Measurements from ENCODE around the gene NDOR1. TPM values are rescaled to one million over a fixed set of nuclear protein-coding genes. Genes with fewer than 3 reads are reported as not detected.

The NDOR1 gene
- total and polyA plus RNA-seq, 7 donors: 1.5 to 6.3 (median 4.3) TPM

DNA sequence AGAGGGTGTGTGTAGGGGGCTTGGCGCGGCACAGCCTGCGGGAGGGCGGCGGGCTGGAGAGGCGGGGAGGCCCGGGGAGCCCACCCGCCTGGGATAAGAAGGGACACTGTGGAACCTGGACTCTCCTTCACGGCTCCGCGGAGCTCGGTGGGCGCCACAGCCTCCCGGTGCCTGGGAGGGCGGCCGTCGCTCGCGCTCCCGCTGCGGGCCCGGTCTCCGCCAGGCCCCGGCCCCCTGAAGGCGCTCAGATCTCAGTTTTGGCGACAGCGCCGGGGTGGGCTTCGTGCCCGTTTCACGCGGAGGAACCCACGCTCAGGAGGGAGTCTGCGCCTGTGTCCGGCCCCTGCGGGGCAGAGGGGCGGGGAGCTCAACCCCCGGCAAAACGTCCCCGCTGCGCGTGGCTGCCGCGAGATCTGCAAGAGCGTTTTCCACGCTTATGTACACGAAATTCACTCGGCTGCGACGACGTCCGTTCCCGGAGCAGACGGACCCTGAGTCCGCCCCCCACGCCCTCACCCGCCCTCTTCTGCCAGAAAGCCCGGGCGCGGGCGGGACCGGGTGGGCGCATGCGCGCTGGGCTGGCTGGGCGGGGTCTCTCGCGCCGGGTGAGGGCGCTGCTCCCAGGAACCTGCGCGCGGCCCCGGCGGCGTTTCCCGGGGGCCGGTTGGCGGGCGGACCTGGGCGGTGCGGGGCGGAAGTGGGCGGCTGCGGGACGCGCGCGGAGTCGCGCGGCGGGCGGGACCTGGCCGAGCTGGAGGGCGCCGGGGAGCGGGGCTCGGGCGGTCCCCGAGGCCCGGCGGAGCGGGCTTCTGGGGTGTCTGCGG, 49.3 kb downstream of the NDOR1 start, which contains the start of gene NELFB:
NELFB (plus strand) TSS at position 704 of the 824 bp plus-strand sequence.
- intact Hi-C loops (cut with DNase I): no loop called here
- peak; percentile 92 to 94 (median 92) for ATAC-seq
- 1% methylated on average over 81 to 105 of the region's 105 CpGs for WGBS, 3 donors

DNA sequence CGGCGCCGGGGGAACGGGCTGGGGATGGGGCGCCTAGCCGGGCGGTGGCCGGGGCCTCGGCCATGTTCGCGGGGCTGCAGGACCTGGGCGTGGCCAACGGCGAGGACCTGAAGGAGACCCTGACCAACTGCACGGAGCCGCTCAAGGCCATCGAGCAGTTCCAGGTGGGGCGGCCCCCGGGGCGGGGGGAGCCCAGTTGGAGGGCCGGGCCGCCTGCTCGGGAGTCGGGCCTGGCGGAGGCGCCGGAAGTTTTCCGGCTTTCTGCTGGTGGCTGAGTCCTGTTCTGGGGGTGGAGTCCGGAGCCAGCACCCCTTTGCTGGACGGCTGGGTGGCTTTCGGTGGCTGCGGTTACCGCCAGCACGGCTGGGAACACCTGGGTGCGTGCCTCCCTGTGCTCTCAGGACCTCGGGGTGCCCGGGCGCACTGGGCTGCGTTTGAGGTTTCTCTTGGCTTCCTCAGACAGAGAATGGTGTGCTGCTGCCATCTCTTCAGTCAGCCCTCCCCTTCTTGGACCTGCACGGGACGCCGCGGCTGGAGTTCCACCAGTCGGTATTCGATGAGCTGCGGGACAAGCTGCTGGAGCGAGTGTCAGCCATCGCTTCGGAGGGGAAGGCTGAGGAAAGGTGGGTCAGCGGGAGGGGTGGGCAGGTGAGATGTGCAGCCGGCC, 50.1 kb downstream of the NDOR1 start:
- peak; percentile 10 to 48 (median 38) for ATAC-seq
- intact Hi-C loops (cut with DNase I): no loop called here
- WGBS, 3 donors: 2% methylated on average over 45 to 51 of the region's 51 CpGs
- Histone ChIP-seq H3K27ac (peak overlapping the region; percentile 80), H3K27me3 (ENCODE audit: insufficient read depth in 3 of 3, low read length in 2 of 3) (no peaks in the 10 kb centered on the region), H3K36me3 (ENCODE audit: insufficient read depth in 1 of 2, low read depth in 1 of 2) (peaks cover 0 to 35% of the 10 kb centered on the region in 2 donors), H3K4me3 (peak overlapping the region; percentile 98), H3K4me1 (peaks cover 14% of the 10 kb centered on the region), H3K9me3 (no peaks in the 10 kb centered on the region)
- DNase-seq: peak in 1 of 2 donors; percentile 60
- TF ChIP-seq, protein P1, sequence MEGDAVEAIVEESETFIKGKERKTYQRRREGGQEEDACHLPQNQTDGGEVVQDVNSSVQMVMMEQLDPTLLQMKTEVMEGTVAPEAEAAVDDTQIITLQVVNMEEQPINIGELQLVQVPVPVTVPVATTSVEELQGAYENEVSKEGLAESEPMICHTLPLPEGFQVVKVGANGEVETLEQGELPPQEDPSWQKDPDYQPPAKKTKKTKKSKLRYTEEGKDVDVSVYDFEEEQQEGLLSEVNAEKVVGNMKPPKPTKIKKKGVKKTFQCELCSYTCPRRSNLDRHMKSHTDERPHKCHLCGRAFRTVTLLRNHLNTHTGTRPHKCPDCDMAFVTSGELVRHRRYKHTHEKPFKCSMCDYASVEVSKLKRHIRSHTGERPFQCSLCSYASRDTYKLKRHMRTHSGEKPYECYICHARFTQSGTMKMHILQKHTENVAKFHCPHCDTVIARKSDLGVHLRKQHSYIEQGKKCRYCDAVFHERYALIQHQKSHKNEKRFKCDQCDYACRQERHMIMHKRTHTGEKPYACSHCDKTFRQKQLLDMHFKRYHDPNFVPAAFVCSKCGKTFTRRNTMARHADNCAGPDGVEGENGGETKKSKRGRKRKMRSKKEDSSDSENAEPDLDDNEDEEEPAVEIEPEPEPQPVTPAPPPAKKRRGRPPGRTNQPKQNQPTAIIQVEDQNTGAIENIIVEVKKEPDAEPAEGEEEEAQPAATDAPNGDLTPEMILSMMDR (IDR thresholded peaks at IDR 0.05): no peak

More for the DNA sequence above, 49.3 kb downstream of the NDOR1 start, which contains the start of gene NELFB:
- TF ChIP-seq, protein P1 (IDR thresholded peaks at IDR 0.05): no peak
- Histone ChIP-seq H3K4me3 (peak within 1 kb of the TSS; percentile 98), H3K27me3 (ENCODE audit: insufficient read depth in 3 of 3, low read length in 2 of 3) (no peaks in the 10 kb centered on the region), H3K36me3 (ENCODE audit: insufficient read depth in 1 of 2, low read depth in 1 of 2) (peaks cover 0 to 35% of the 10 kb centered on the region in 2 donors), H3K27ac (peak within 1 kb of the TSS; percentile 80), H3K4me1 (peaks cover 14% of the 10 kb centered on the region), H3K9me3 (no peaks in the 10 kb centered on the region)
- DNase-seq: peak; percentile 94 to 97

DNA sequence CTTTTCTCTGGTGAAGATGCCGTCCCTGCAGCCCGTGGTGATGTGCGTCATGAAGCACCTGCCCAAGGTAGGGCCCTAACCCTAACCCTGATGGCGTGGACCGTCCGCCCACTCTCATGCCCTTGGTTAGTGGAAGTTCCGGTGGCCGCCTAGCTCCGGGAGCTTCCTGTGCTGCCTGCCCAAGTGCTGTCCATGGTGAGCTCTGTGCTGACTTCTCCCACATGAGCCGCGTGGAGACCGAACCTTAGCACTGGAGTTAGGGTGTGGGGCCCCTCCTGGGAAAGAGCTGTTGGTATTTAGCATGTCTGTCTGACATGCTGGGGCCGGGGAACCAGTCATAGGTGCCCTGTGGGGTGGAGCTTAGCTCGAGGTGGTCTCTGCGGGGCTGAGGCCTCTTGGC, 50.9 kb downstream of the NDOR1 start:
- H3K27ac ChIP-seq: no peak overlapping the region
- H3K4me3 ChIP-seq: peak overlapping the region; percentile 98
- DNase-seq: no peak
- ATAC-seq: no peak
- H3K36me3 ChIP-seq (ENCODE audit: insufficient read depth in 1 of 2, low read depth in 1 of 2): peaks cover 0 to 35% of the 10 kb centered on the region in 2 donors
- intact Hi-C loops (cut with DNase I): no loop called here
- H3K4me1 ChIP-seq: peaks cover 14% of the 10 kb centered on the region
- no peaks in the 10 kb centered on the region for H3K9me3 ChIP-seq
- TF ChIP-seq, protein P1 (IDR thresholded peaks at IDR 0.05): no peak
- WGBS, 3 donors: 77 to 82% (median 78%) methylated on average over 15 of the region's 15 CpGs
- no peaks in the 10 kb centered on the region for H3K27me3 ChIP-seq (ENCODE audit: insufficient read depth in 3 of 3, low read length in 2 of 3)

DNA sequence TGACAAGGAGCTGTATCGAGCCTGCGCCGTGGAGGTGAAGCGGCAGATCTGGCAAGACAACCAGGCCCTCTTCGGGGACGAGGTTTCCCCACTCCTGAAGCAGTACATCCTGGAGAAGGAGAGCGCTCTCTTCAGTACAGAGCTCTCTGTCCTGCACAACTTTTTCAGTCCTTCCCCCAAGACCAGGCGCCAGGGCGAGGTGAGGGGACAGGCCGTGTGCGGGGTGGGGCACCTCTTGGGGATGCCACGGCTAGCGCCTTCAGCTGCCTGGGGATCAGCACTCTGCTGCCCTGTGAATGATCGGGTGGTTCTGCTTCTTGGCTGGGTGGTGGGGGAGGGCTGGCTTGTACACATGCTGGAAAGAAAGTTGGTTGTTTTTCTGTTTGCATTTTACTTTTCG, 51.4 kb downstream of the NDOR1 start:
- peaks cover 0 to 35% of the 10 kb centered on the region in 2 donors for H3K36me3 ChIP-seq (ENCODE audit: insufficient read depth in 1 of 2, low read depth in 1 of 2)
- H3K4me1 ChIP-seq: peaks cover 14% of the 10 kb centered on the region
- TF ChIP-seq, protein P1 (IDR thresholded peaks at IDR 0.05): no peak
- H3K27me3 ChIP-seq (ENCODE audit: insufficient read depth in 3 of 3, low read length in 2 of 3): no peaks in the 10 kb centered on the region
- DNase-seq (no peak), ATAC-seq (no peak)
- H3K27ac ChIP-seq: no peak overlapping the region
- H3K4me3 ChIP-seq: peak overlapping the region; percentile 98
- intact Hi-C loops (cut with DNase I): no loop called here
- WGBS, 3 donors: 88 to 92% (median 90%) methylated on average over 15 of the region's 15 CpGs
- H3K9me3 ChIP-seq: no peaks in the 10 kb centered on the region
